Endothelial cell of umbilical vein (primary cell): ENCODE results near the gene CAPG.

ENCODE experiments used
- EZH2 ChIP-seq: IDR thresholded peaks from 2 replicates; pipeline ENCODE4 v1.6.1; 2012; ENCODE audit warnings: borderline replicate concordance, low read depth, mild to moderate bottlenecking, moderate library complexity, low read length, inconsistent platforms; ENCODE audit not compliant: severe bottlenecking
- FOS ChIP-seq: IDR thresholded peaks from 2 replicates; pipeline ENCODE4 v1.6.1; 2011; ENCODE audit warnings: mild to moderate bottlenecking, low read length, moderate library complexity, borderline replicate concordance; ENCODE audit not compliant: insufficient read depth
- GATA2 ChIP-seq: IDR thresholded peaks from 2 replicates; pipeline ENCODE4 v1.7.0; 2011; ENCODE audit warnings: low read depth, mild to moderate bottlenecking, moderate library complexity, mixed read lengths, low read length; ENCODE audit not compliant: insufficient read length, insufficient read depth
- JUN ChIP-seq: IDR thresholded peaks from 2 replicates; pipeline ENCODE4 v1.6.1; 2011; ENCODE audit warnings: borderline replicate concordance, low read depth; ENCODE audit not compliant: insufficient read length, insufficient read depth
- MAX ChIP-seq: IDR thresholded peaks from 2 replicates; pipeline ENCODE4 v1.6.1; 2011; ENCODE audit not compliant: insufficient read depth, insufficient read length
- MYC ChIP-seq: IDR thresholded peaks from one replicate; pipeline ENCODE4 v1.6.1; 2011; ENCODE audit warnings: mild to moderate bottlenecking, low read depth, low read length
- POLR2A ChIP-seq: IDR thresholded peaks from 2 replicates; pipeline ENCODE4 v1.6.1; 2012; ENCODE audit warnings: low read depth, mild to moderate bottlenecking, control low read depth, low read length
- POLR2AphosphoS5 ChIP-seq: IDR thresholded peaks from 2 replicates; pipeline ENCODE4 v1.6.1; 2012; ENCODE audit warnings: low read depth, mild to moderate bottlenecking, control low read depth, low read length, moderate library complexity; ENCODE audit not compliant: insufficient read depth
- TF ChIP-seq, protein P1 (sequence below), 2 donors: IDR thresholded peaks; 1 replicate in 1 of 2; 2 replicates in 1 of 2; pipeline ENCODE4 v1.5.1; 2011; ENCODE audit warnings: low read length in 2 of 2, mild to moderate bottlenecking in 2 of 2, moderate library complexity in 2 of 2, control low read depth in 1 of 2, inconsistent platforms in 1 of 2, low read depth in 1 of 2; ENCODE audit not compliant: insufficient read depth in 1 of 2; ENCODE audit errors: extremely low read depth in 1 of 2

GRCh38 chr2:85354286-85355072 lies 55.7 kb downstream of the CAPG start, which contains the start of the genes ELMOD3 and RETSAT:
- TF ChIP-seq, protein P1, sequence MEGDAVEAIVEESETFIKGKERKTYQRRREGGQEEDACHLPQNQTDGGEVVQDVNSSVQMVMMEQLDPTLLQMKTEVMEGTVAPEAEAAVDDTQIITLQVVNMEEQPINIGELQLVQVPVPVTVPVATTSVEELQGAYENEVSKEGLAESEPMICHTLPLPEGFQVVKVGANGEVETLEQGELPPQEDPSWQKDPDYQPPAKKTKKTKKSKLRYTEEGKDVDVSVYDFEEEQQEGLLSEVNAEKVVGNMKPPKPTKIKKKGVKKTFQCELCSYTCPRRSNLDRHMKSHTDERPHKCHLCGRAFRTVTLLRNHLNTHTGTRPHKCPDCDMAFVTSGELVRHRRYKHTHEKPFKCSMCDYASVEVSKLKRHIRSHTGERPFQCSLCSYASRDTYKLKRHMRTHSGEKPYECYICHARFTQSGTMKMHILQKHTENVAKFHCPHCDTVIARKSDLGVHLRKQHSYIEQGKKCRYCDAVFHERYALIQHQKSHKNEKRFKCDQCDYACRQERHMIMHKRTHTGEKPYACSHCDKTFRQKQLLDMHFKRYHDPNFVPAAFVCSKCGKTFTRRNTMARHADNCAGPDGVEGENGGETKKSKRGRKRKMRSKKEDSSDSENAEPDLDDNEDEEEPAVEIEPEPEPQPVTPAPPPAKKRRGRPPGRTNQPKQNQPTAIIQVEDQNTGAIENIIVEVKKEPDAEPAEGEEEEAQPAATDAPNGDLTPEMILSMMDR (IDR thresholded peaks at IDR 0.05; ENCODE audit: extremely low read depth in 1 of 2, insufficient read depth in 1 of 2, low read depth in 1 of 2, low read length in 2 of 2) = no peak
- no peak for TF ChIP-seq GATA2
- TF ChIP-seq POLR2A = peak; percentile 98
- TF ChIP-seq POLR2AphosphoS5 = peak; percentile 99
- TF ChIP-seq MYC = no peak
- TF ChIP-seq EZH2 = no peak
- no peak for TF ChIP-seq MAX
- no peak for TF ChIP-seq JUN
- no peak for TF ChIP-seq FOS
